LNCaP clone FGC (cell line): Measurements from ENCODE around the gene CHAD.
"Not testable (repeated sequence)": the region's sequence is repeated elsewhere in the genome, so short reads cannot be mapped to it uniquely, and the experiment has no call there.

Experiments used
- DNase-seq: peaks from one replicate; pipeline ENCODE4 v3.0.0-alpha.2; 2011; ENCODE audit warnings: low read depth
- H3K4me3 ChIP-seq: 2 replicates; pipeline ENCODE4 v1.5.1; 2011; ENCODE audit warnings: mild to moderate bottlenecking, low read depth, low read length, control low read depth
- TF ChIP-seq, protein P1 (sequence below): IDR thresholded peaks from 2 replicates; pipeline ENCODE4 v1.5.1; 2012; ENCODE audit warnings: mild to moderate bottlenecking; ENCODE audit not compliant: control insufficient read depth, insufficient read depth; ENCODE audit errors: extremely low read depth

Gene CHAD

DNA sequence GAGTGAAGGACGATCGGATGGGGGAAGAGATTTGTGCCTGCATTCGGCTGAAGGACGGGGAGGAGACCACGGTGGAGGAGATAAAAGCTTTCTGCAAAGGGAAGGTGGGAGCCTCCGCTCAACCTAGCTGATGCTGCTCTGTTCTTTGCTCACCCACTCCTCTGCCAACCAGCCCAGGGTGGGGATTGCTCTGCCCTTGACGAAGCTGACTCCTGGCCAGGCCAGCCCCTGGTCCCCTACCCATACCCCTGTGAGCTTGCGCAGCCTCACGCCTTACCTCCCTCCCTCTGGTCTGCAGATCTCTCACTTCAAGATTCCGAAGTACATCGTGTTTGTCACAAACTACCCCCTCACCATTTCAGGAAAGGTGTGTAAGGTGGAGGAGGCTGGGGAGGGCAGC, 5.2 kb upstream of the CHAD start:
- DNase-seq = no peak
- H3K4me3 ChIP-seq = no peak overlapping the region
- TF ChIP-seq, protein P1, sequence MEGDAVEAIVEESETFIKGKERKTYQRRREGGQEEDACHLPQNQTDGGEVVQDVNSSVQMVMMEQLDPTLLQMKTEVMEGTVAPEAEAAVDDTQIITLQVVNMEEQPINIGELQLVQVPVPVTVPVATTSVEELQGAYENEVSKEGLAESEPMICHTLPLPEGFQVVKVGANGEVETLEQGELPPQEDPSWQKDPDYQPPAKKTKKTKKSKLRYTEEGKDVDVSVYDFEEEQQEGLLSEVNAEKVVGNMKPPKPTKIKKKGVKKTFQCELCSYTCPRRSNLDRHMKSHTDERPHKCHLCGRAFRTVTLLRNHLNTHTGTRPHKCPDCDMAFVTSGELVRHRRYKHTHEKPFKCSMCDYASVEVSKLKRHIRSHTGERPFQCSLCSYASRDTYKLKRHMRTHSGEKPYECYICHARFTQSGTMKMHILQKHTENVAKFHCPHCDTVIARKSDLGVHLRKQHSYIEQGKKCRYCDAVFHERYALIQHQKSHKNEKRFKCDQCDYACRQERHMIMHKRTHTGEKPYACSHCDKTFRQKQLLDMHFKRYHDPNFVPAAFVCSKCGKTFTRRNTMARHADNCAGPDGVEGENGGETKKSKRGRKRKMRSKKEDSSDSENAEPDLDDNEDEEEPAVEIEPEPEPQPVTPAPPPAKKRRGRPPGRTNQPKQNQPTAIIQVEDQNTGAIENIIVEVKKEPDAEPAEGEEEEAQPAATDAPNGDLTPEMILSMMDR = no peak

DNA sequence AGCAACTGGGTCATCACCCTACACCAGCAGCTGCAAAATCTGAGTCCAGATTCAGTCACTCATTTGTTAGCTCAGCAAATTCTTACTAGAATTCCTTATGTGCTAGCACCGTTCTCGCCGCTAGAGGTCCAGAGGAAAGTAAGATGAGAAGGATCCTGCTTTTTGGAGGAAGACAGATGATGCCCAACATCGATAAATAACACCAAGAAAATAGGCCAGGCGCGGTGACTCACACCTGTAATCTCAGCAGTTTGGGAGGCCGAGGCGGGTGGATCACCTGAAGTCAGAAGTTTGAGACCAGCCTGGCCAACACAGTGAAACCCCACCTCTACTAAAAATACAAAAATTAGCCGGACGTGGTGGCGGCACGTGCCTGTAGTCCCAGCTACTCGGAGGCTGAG, 4.1 kb upstream of the CHAD start:
- H3K4me3 ChIP-seq, DNase-seq: not testable (repeated sequence)

DNA sequence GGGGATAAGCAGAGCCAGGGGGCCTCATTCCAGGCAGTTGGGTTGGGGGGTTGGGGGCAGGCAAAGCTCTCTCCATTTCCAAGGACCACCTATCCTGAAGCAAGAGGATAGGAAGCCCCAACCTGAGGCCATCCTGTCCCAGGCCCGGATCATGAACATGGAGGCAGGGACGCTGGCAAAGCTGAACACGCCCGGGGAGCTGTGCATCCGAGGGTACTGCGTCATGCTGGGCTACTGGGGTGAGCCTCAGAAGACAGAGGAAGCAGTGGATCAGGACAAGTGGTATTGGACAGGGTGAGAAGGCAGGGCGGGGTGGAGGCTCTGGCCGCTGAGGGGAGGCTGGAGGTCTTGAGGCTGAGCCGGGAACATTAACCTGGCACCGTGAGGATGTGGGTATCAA, 3.6 kb upstream of the CHAD start:
- H3K4me3 ChIP-seq = no peak overlapping the region
- no peak for DNase-seq
- TF ChIP-seq, protein P1 = no peak

DNA sequence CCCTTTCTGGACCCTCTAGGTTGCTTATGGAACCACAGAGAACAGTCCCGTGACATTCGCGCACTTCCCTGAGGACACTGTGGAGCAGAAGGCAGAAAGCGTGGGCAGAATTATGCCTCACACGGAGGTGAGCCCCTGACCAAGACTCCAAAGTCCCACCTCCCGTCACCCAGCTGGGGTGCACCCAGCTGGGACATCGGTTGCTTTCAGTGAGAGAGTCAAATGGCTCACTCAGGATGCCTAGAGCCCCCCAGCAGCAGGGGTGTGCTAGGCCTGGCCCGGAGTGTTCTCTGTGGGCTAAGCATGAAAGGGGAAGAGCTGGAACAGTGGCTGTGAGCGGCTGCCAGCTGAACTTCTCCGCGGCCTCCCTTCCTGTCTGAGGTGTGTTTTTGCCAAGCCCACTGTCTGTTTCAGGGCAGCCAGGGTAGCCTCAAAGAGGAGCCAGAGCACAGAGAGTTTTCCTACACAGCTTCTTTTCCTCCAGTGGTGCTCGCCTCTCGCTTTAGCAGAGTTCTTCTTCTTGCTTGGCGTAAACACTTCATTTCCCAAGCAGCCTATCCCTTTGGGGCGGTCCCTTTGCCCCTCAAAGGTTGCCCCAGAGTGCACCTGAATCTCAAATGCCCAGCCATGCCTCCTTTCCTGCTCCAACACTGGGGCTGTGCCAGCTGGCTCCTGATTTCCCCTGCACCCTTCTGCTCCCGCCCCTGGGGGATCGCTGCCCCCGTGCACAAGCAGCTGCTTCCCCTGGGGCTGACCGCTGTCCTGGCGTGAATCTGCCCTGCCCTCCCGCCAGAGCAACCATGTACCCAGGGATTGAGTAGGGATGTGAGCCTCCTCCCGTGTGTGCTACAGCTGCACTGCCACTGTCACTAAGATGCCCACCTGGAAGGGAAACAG, 2.6 kb upstream of the CHAD start:
- H3K4me3 ChIP-seq = no peak overlapping the region
- TF ChIP-seq, protein P1 = no peak
- DNase-seq = no peak

DNA sequence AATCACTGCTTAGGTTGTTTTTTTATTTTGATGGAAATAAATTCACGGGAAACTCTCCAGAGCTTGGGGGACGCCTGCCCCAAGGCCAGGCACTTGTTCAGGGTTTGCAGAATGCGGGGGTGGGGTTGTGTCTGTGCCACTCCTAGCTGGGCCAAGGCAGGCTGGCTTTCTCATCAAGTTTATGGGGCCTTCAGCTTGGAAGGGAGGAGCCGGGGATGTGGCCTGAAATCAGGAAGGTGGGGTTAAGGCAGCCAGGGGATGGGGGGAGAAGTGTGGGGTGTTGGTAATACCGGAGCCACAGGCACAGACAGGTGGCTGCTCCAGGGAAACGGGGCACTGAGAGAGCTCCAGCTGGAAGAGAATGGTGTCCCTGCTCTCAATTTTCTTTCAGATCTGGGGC, 1.7 kb upstream of the CHAD start:
- DNase-seq = no peak
- no peak overlapping the region for H3K4me3 ChIP-seq
- TF ChIP-seq, protein P1 = no peak

DNA sequence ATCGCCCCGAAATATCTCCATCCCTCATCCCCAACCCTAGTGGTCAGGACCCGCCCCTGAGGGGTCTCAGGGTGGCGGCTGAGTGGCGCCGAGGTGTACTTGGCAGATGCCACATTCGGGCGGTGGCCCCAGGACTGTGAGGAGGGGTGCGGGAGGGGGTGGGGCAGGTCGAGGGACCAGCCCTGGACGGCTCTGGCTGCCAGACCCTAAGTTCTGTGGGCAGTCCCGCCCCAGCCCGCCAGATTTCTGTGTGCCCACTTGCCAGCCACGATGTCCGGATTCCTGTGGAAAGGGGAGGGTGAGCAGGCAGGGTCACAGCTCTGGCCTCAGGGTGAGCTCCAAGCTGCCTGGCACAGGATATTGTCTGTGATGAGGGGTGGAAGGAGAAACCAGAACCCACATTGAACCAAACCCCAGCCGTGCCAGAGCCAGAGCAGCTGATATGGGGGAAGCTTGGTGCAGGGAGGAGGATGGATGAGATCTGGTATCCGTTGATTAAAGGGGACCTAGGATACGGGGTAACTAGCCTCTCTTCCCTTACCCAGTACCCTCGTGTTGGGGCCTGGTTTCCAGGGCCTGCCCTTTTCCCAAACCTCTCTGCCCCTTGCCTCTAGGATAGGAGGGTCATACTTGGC, 1.1 kb upstream of the CHAD start:
- DNase-seq = no peak
- H3K4me3 ChIP-seq = no peak overlapping the region
- TF ChIP-seq, protein P1 = no peak

DNA sequence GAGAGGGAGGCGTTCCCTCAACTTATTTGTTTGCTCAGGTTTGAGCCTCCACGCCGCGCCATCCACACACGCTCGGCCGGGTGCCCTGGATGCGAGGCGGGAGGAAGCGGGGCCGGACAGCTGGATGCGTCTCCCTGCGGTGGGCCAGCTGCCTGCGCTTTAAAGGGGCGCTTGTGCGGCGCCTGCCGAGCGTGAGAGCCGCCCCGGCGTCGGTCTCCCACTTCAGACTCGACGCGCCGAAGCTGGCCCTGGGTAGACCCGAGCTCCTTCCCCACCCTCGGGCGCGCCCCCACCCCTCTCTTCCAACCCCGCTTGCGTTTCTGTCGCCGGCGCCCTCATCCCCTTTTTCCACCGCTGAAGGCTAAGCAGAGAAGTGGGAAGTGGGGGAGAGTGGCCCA, 527 bp upstream of the CHAD start:
- H3K4me3 ChIP-seq = no peak overlapping the region
- TF ChIP-seq, protein P1 = no peak
- DNase-seq = no peak
